Fibroblast of skin of left biceps (primary cell): Measurements from ENCODE around the gene EP400.
"Not testable (repeated sequence)": the region's sequence is repeated elsewhere in the genome, so short reads cannot be mapped to it uniquely, and the experiment has no call there.

Experiments
- DNase-seq, 2 experiments: peaks; one replicate each; pipeline ENCODE4 v3.0.0-alpha.2; 2013; ENCODE audit warnings: low read depth in 2 of 2

Gene EP400

DNA sequence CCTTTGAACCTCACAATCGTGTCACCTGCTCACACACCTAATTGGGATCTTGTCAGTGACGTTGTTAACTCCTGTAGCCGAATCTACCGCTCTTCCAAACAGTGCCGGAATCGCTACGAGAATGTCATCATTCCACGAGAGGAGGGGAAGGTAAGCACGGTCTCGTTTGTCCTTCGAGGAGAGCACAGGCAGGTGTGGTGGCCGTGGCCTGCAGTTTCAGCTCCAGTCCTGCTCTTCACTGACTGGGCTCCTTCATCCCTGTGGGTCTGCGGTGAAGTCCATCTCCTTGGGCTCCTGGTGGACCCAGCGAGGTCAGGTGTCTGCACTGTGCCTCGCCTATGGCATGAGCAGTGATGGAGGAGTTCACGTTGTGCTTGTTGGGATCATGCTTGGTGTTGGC is 96.0 kb downstream of the EP400 start:
- no peak for DNase-seq

DNA sequence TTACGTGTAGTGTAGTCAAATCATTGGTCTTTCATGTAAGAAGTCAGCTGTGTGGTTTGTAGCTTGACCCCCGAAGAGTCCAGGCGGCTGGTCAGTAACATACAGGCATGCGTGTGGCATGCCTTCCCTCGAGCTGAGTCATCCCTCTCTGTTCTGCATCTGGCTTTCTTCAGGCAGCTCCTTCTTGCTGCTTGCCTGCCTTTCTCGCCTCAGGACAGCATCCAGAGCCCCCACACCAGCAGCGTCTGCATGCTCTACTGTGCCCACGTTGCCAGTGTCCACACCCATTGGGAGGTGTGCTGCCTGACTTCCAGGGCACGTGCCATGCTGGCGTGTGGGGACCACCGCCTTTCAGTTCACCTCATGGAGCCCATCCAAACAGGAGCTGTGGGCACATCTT is 96.8 kb downstream of the EP400 start:
- DNase-seq: peak; percentile 4 to 6

DNA sequence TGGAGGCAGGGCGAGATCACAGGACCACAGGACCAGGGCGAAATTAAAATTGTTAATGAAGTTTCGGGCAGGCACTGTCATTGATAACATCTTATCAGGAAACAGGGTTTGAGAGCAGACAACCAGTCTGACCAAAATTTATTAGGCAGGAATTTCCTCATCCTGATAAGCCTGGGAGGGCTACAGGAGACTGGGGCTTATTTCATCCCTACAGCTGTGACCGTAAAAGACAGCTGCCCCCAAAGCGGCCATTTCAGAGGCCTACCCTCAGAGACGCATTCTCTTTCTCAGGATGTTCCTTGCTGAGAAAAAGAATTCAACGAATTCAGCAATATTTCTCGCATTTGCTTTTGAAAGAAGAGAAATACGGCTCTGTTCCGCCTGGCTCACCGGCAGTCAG is 97.9 kb downstream of the EP400 start:
- DNase-seq: not testable (repeated sequence)

DNA sequence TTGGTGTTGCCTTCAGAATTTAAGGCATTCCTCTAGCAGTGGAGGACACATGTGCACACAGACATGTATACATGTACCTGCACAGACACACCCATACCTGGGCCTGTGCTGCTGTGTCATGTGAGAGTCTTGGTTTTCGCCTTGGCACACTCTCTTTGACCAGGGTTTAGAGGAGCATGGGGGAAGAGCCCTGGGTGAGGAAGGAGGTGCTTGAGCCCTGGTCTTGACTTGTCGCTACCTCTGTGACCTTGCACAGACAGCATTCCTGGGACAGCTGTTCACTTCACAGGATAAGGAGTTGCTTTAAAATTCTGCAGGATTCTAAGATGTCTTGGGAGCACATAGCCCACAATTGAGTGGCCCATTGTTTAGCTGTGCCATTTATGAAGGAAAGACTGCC is 99.7 kb downstream of the EP400 start:
- no peak for DNase-seq

DNA sequence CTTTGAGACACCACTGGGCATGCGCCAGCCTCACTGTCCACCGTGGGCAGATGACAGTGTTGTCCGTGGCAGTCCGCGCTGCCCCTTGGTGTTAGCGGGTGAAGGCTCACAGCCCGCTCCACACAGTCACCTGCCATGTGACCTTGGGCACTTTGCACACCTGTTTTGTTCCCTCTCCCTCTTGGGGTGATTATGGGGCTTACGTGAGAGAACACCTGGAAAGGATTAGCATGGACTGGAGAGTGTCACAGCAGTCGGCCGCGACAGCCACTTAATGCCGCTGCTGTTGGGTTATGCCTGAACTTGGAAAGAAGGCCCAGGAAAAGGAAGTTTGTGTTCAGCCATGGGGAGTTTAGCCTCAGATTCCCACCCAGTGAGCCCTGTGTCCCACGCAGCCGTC is 100.1 kb downstream of the EP400 start:
- DNase-seq: no peak

DNA sequence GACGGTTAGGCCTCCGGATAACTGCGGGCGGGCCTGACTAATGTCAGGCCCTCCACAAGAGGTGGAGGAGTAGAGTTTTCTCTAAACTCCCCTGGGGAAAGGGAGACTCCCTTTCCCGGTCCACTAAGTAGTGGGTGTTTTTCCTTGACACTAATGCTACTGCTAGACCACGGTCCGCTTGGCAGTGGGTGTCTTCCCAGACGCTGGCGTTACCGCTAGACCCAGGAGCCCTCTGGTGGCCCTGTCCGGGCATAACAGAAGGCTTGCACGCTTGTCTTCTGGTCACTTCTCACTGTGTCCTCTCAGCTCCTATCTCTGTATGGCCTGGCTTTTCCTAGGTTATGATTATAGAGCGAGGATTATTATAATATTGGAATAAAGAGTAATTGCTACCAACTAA is 102.0 kb downstream of the EP400 start:
- DNase-seq: not testable (repeated sequence)

DNA sequence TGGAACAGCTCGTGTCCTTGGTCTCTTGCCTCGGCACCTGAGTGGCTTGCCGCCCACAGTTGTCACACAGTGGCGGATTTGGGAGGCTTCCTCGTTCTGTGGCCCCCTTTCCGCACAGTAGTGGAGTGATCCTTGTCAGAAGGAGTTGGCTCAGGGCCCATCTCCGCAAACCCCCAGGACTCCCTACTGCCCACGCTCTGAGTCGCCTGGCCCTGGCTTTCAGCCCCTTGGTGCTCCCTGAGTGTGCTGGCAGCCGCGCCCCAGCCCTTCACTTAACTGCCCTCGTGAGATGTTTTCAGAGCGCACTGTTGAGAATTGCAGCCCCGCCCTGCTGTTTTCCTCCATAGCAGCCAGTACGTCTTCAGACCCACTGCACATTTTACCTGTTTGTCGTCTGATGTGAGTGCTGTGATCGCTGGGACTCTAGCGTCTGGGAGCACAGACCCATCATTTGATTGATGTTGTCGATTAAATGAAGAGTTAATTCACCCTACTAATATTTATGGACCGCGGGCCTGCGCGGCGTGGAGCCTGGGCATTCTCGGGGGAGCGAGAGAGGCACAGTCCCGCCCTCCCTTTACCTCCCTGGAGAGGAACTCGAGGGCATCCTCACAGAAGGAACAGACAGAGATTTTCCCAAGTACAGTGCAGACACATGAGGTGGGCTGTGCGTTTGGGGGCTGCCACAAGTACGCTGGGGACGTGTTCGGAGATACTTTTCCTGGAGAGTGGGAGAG is 102.6 kb downstream of the EP400 start:
- DNase-seq: no peak

DNA sequence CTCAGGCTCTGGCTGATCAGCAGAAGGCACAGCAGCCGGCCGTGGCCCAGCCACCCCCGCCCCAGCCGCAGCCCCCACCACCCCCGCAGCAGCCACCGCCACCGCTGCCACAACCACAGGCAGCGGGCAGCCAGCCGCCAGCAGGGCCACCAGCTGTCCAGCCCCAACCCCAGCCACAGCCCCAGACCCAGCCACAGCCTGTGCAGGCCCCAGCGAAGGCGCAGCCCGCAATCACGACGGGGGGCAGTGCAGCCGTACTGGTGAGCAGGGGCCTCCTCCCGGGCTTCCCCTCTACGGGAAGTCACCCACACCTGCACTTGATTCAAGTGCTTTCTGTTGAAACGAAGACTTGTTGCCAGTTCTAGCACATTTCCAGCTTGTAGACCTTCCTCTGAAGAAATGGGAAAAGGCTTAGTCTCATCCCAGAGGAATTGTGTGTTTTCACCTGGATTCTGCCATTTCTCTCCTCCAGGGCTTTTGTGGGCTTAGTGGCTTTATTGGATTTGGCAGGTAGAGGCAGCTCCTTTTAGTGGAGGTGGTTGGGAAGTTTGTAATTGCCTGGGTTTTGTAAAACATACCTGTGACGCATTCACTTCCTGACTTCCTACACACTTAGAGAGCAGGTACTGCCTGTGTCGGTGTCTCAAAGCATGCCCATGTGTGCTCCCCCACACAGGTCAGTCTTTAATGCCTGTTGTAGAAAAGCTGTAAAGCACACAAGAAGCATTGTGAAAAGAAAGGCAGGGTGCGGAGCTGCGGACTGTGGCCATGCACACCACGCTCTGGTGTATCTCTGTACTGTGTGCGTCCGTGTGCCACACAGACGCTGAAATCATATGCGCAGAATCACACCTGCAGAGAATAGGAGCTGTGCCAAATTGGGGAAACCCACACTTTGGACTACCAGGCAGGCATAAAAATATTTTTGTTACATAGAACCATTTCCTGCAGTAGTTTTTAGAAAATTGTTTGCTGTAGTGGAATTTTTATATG is 103.9 kb downstream of the EP400 start:
- no peak for DNase-seq

DNA sequence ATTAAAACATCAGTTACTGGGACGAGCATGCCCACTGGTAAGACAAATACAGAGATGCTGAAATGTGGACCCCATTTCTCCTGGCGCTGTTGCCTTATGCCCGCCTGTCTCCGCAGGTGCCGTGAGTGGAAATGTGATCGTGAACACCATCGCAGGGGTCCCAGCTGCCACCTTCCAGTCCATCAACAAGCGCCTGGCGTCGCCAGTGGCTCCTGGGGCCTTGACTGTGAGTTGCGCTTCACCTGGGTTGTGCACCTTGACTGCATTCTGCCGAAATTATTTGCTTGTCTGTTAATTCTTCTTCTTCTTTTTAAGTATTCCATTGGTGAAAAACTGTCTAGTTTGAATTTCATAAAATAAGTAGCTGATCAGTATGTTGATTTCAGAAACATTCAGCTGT is 105.2 kb downstream of the EP400 start:
- no peak for DNase-seq

DNA sequence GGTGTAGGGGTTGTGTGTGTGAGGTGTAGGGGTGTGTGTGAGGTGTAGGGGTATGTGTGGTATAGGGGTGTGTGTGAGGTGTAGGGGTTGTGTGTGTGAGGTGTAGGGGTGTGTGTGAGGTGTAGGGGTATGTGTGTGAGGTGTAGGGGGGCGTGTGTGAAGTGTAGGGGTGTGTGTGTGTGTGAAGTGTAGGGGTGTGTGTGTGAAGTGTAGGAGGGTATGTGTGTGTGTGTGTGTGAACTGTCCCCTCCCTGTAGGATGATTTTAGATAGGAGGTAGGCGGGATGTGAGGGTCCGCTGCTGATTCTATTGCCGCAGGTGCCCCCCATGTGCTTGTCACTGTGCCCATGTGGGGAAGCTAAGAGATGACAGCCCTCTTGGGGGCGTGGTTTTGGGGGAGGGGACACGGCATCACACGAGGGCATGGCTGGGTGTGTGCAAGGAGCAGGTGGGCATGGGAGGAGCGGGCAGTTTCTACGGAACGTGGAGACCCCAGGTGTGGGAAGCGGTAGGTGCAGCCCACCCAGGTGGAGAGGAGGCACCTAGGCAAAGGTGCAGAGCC is 105.9 kb downstream of the EP400 start:
- DNase-seq: no peak

DNA sequence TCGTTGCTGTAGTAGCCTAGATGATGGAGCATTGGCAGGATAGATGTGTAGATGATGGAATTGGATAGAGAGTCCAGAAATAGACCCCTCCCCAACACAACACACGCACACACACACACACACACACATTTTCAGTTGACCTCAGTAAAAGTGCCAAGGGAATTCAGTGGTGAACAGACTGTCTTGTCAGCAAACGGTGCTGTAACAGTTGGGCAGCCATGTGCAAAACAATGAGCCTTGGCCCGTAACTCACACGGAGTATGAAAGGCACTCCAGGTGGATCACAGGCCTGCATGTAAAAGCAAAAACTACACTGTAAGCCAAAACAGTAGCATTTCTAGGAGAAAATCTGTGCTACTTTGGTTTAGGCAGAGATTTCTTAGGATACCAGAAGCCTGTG is 106.6 kb downstream of the EP400 start:
- no peak for DNase-seq

DNA sequence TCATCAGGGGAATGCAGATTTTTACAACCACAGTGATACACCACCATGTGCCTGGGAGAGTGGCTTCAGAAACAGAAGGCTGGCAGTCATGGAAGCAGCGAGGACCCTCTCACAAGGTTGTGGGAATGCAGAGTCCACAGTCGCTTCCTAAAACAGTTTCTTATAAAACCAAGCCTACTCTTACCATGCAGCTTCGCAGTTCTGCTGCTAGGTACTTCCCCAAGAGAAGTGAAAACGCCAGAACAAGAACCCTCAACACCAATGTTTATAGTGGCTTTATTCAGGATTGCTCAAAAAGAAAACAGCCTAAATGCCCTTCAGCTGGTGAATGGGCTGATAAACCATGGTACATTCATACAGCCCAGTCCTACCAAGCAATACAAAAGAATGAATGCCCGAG is 107.2 kb downstream of the EP400 start:
- no peak for DNase-seq

DNA sequence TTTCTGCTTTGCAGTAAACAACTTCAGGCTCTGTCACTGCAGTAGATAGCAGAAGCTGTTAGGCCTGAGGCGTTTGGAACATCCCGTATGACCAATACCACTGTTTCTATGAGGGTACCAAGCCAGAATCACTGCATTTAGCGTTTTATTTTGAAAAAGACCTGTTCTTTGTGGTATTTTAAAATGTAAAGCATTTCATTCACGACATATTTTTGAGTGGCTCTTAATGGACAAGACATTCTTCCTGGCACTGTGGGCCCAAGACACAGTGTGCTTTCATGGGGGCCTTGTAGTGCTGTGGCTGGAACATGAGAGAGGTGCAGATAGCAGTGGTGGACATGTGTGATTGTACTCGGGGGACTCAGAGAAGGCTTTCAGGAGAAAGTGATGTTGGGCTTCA is 107.9 kb downstream of the EP400 start:
- DNase-seq: no peak

DNA sequence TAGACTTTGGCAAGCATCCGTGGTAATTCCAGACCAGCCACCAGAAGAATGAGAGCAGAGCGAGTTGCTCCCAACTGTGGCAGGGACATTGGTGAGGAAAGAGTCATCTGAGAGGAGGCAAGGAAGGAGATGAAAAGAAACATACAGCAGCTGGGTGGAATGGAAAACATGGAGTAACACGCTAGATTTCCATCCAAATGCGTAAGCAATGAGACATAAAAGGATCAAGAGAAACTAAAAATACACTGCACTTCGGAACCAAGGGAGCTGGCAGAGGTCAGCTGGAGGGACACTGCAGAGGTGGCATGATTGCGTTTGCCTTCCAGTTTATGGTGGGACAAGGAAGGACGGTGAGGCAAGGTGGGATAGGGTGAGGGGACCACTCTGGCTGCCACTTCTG is 111.5 kb downstream of the EP400 start:
- no peak for DNase-seq

DNA sequence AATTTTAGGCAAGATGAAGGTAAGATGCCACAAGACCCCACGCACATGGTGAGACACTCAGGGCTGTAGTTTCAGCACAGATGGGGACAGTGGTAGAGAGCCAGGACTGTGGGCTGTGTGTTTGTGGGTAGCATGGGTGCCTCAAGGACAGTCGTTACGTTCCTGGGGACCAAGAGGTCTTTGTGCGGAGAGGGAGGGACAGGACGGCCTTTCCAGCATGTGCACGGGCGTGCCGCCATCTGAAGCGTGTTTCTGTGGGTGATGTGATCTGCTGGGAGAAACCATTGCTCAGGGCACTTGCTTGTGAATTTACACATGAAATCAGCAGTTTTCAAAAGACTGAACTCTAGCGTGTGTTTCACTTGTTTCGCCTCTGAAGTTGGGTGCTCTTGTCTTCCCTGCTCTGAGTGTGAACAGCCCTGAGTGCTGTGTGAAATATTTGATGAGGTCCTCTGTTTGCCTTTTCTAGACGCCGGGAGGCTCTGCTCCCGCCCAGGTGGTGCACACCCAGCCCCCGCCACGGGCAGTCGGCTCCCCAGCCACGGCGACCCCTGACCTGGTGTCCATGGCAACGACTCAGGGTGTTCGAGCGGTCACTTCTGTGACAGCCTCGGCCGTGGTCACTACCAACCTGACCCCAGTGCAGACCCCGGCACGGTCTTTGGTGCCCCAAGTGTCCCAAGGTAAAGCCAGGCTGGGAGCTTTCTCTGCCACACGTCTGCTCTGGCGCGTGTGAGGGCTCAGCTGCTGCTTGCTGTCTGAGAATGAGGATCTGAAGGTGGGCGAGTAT is 112.1 kb downstream of the EP400 start:
- no peak for DNase-seq

DNA sequence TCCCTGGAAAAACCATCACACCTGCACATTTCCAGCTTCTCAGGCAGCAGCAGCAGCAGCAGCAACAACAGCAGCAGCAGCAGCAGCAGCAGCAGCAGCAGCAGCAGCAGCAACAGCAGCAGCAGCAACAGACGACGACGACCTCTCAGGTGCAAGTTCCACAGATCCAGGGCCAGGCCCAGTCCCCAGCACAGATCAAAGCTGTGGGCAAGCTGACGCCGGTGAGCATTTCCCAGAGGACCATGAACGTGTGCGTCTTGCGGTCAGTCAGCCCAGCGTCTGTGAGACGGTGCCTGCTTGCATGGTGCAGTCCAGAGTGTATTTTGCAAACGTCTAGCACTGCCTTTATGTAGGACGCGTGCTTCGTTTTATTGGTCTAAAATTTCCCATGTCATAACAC is 112.7 kb downstream of the EP400 start:
- no peak for DNase-seq

DNA sequence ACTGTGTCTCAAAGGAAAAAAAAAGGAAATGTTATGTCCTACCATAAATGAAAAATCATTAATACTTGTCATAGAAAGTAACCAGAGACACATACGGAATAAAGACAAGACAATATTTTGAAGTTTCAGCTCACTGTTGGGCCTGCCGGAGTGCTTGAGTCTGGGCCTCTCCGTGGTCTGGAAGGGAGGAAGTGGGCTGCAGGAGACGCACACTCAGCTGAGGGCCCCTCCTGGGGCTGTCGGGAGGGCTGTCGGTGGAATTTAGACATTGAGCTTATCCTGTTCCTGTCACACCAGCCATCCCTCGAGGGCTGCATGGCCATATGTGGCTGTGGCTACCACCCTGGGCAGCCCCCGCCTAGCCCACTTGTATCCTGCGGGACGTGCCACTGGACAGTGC is 113.7 kb downstream of the EP400 start:
- DNase-seq: no peak

DNA sequence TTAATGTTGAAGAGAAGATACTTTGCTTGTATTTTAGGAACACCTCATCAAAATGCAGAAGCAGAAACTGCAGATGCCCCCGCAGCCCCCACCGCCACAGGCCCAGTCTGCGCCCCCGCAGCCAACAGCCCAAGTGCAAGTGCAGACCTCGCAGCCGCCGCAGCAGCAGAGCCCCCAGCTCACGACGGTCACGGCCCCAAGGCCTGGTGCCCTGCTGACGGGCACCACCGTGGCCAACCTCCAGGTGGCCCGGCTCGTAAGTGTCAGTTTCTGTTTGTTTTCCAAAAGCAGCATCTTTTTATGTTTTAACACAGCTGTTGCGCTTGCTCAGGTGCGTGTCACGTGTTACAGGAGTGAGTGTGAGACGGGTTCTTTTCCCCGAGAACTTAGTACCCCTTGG is 114.9 kb downstream of the EP400 start:
- DNase-seq: no peak

DNA sequence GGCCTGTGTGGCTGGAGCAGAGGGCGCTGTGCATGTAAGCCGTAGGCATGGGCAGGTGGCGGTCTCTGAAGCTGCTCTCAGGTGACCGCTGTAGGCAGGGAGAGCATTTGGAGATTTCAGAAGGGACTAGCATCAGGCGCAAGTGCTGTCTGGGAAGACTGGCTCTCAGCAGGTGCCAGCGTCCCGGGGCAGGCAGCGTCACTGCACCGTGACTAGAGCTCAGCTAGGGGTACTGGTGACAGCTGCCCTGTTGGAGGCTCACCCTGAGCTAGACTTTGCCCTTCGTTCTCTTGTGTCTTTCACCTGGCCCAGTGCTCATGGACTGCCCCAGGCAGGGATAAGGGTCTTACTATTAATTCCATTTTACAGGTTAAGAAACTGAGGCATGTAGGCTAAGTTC is 115.5 kb downstream of the EP400 start:
- DNase-seq: no peak

DNA sequence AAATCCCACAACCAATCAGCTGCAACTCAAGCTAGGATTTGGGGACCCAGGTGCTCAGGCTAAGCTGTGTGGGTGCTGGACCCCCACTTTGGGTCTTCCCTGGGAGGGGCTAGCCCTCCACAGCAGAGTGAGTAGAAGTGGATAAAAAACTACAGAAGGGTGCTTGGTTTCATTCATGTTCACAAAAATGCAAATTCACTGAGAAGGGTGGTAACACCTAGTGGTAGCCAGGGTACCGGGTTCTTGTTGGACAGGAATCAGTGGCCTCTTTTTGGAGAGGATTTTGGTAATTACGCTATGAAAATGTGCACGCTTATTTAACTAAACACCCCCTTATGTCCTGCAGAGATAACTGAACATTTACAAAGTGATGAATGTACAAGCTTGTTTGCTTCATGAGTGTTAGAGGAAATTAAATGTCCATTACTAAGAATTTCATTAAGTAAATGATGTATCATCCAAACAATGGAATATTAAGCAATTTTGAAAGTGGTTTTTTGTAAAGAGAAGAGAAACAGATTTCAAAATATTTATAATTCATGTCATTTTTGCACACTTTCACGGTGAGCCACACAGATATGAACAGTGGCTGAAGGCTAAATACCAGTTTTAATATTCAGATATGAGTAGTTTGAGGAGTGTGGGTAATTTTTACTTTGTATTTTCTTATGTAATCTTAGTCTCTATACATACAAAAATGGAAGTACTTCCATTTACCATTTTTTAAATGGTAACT is 116.0 kb downstream of the EP400 start:
- DNase-seq: no peak

DNA sequence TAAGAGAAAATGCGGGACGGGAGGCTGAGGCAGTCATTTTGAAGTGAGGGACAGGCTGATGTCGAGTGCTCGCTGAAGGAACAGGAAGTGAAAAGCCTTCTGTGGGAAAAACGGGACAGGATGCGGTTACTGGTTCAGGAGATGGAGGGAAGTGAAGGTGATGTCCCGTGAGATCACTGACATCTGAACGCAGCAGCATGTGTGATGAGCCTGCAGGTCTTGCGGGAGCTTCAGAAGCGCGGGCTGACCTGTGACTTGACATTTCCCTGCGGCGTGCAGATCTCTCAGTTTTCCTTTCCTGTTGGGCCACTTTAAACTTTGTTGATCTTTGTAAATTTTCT is 116.6 kb downstream of the EP400 start:
- no peak for DNase-seq
